Stomach (tissue), 9 donors: ENCODE measurements around the gene SUSD6. TPM values are rescaled to one million over a fixed set of nuclear protein-coding genes. Genes with fewer than 3 reads are reported as not detected.

Experiments
- DNase-seq, 2 donors: peaks; one replicate each; pipeline versions ENCODE4 v3.0.0 to v3.0.0-alpha.2; 2013 to 2019
- H3K27ac ChIP-seq, 5 donors: fragments of 200-600 bp in 4 of 5; sonication (generic) in 4 of 5; one replicate each; pipeline ENCODE4 v1.5.1; 2013 to 2019; ENCODE audit warnings: mild to moderate bottlenecking in 1 of 5, moderate library complexity in 1 of 5
- H3K27me3 ChIP-seq, 3 donors: fragments of 200-600 bp; sonication (generic); one replicate each; pipeline ENCODE4 v1.5.1; 2017 to 2019; ENCODE audit warnings: mixed run types in 1 of 3
- H3K36me3 ChIP-seq, 4 donors: fragments of 200-600 bp; sonication (generic); 1 replicate in 3 of 4; 2 replicates in 1 of 4; pipeline ENCODE4 v1.5.1; 2016 to 2019
- H3K4me1 ChIP-seq, 4 donors: fragments of 200-600 bp; sonication (generic); one replicate each; pipeline ENCODE4 v1.5.1; 2016 to 2019
- H3K4me3 ChIP-seq, 4 donors: fragments of 200-600 bp; sonication (generic) in 3 of 4; one replicate each; pipeline ENCODE4 v1.5.1; 2016 to 2019; ENCODE audit warnings: mild to moderate bottlenecking in 1 of 4
- H3K9me3 ChIP-seq, 4 donors: fragments of 200-600 bp; sonication (generic); one replicate each; pipeline ENCODE4 v1.5.1; 2016 to 2019
- EP300 ChIP-seq: sonication (generic); formaldehyde crosslinking; IDR thresholded peaks from one replicate; pipeline ENCODE4 v1.6.1; 2017; ENCODE audit warnings: antibody characterized with exemption
- POLR2A ChIP-seq, 4 donors: fragments of 450-650 bp; IDR thresholded peaks; one replicate each; pipeline ENCODE4 v1.6.1; 2016; ENCODE audit warnings: antibody characterized with exemption in 4 of 4, control low read depth in 2 of 4, mild to moderate bottlenecking in 1 of 4, moderate library complexity in 1 of 4
- POLR2AphosphoS5 ChIP-seq, 3 donors: sonication (generic); formaldehyde crosslinking; IDR thresholded peaks; one replicate each; pipeline ENCODE4 v1.6.1; 2016; ENCODE audit warnings: antibody characterized with exemption in 3 of 3
- WGBS, 5 donors: extraction: QIAGEN DNeasy Blood & Tissue Kit in 3 of 5; methylation state at CpG; one replicate each; pipeline versions ENCODE4 v1.1.5 to v1.1.7; 2013 to 2018; 5-methylcytosine and 5-hydroxymethylcytosine counted together
- intact Hi-C: fragments of 100-400 bp; cut with DNase I; formaldehyde crosslinking; loops from one replicate; pipeline ENCODE4 v1.15.1; 2023; ENCODE audit warnings: low total_unique reads
- polyA plus RNA-seq, 3 donors: library from polyadenylated mRNA; stranded (reverse); fragments of 200-250 nt; gene quantifications; one replicate each; pipeline ENCODE4 v1.2.3, GENCODE V29; 2013
- total RNA-seq, 5 donors: library from RNA; depleted of rRNA; stranded (reverse); fragments of >200 nt; gene quantifications; one replicate each; pipeline versions ENCODE4 v1.1.0 to v1.2.3, GENCODE V29; 2014 to 2016
- TF ChIP-seq, protein P1 (sequence below), 7 experiments: fragments of 450-650 bp in 4 of 7; fragments of 200-600 bp in 3 of 7; sonication (generic) in 3 of 7; IDR thresholded peaks; one replicate each; pipeline ENCODE4 v1.5.1; 2016 to 2019; ENCODE audit warnings: antibody characterized with exemption in 7 of 7, control low read depth in 2 of 7, mild to moderate bottlenecking in 1 of 7
- donor health status: healthy with polysubstance abuse.
- donor health status: Bipolar disorder and iron deficiency.
- donor health status: healthy.

Gene SUSD6
- total and polyA plus RNA-seq, 8 donors, result 4.9 to 39.0 (median 24.7) TPM

DNA sequence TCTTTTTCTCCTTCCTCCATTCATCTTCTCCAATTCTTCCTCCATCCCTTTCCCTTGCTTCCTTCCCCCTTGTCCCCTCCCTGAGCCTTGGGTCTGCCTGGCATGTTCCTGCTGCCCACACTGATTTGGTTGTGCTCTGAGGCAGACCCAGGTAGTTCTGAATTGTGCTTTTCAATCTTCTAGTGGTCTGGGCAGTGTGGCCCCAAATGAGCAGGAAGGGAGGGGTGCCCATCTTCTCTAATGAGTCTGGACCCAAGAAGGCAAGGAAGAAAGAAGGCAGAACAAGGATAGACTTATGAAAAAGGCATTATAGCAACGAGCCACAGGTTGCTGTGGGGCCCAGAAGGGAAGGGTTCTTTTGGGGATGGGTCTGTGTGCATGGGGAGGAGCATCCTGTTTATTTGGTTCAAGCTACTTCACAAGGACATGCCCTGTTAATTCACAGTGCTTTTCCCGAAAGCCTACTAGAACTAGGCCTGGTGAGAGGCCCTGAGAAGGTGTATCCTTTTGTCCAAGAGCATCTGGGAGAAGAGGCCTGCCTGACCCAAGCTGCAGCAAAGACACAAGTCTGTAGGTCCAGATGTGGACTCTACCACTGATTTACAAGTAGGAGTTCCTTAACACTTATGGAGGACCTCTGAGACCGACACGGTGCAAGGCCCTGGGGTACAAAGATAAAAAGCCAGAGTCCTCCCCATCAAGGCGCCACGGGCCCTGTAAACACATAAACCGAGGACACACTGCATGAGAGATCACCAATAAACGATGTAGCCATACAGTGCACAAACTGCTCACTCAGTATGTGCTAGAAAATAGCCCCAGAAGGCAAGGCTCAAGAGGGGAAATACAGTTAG lies 1.1 kb upstream of the SUSD6 start:
- intact Hi-C loops, result no loop called here
- WGBS, 5 donors, result 35 to 67% (median 59%) methylated on average over 8 of the region's 8 CpGs
- Histone ChIP-seq H3K27me3 (no peaks in the 10 kb centered on the region), H3K9me3 (no peaks in the 10 kb centered on the region), H3K36me3 (no peaks in the 10 kb centered on the region), H3K4me1 (peaks cover 34 to 64% (median 37%) of the 10 kb centered on the region in 4 donors), H3K27ac (peak overlapping the region; percentile 76 to 100 (median 99)), H3K4me3 (peak overlapping the region; percentile 65 to 90 (median 82))
- TF ChIP-seq, protein P1, sequence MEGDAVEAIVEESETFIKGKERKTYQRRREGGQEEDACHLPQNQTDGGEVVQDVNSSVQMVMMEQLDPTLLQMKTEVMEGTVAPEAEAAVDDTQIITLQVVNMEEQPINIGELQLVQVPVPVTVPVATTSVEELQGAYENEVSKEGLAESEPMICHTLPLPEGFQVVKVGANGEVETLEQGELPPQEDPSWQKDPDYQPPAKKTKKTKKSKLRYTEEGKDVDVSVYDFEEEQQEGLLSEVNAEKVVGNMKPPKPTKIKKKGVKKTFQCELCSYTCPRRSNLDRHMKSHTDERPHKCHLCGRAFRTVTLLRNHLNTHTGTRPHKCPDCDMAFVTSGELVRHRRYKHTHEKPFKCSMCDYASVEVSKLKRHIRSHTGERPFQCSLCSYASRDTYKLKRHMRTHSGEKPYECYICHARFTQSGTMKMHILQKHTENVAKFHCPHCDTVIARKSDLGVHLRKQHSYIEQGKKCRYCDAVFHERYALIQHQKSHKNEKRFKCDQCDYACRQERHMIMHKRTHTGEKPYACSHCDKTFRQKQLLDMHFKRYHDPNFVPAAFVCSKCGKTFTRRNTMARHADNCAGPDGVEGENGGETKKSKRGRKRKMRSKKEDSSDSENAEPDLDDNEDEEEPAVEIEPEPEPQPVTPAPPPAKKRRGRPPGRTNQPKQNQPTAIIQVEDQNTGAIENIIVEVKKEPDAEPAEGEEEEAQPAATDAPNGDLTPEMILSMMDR (IDR thresholded peaks at IDR 0.05), result no peak
- TF ChIP-seq EP300 (no peak), POLR2AphosphoS5 (IDR thresholded peaks at IDR 0.05) (no peak), POLR2A (IDR thresholded peaks at IDR 0.05) (no peak)
- DNase-seq, result no peak

DNA sequence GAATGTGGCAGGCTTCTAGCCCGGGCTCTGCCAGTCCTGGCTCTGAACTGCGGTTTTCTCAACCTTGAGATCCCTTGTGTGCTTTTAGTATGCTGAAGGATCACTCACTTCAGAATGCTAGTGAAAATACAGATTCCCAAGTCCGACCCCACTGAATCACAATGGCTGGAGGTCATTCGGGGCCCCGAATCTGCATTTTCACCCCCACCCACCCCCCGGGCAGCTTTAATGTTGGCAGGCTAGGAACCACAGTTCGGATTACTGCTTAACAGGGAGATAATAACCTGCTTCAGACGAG lies 573 bp upstream of the SUSD6 start:
- 11 to 17% (median 13%) methylated on average over 8 of the region's 8 CpGs for WGBS, 5 donors
- H3K4me1 ChIP-seq, result peaks cover 40 to 66% (median 43%) of the 10 kb centered on the region in 4 donors
- TF ChIP-seq EP300 (no peak), POLR2AphosphoS5 (IDR thresholded peaks at IDR 0.05) (no peak), POLR2A (IDR thresholded peaks at IDR 0.05) (no peak)
- TF ChIP-seq, protein P1 (IDR thresholded peaks at IDR 0.05), result no peak
- H3K9me3 ChIP-seq, result no peaks in the 10 kb centered on the region
- intact Hi-C loops, result no loop called here
- H3K36me3 ChIP-seq, result no peaks in the 10 kb centered on the region
- peak overlapping the region; percentile 65 to 90 (median 82) for H3K4me3 ChIP-seq
- H3K27ac ChIP-seq, result peak overlapping the region; percentile 76 to 100 (median 99)
- no peak for DNase-seq
- no peaks in the 10 kb centered on the region for H3K27me3 ChIP-seq

DNA sequence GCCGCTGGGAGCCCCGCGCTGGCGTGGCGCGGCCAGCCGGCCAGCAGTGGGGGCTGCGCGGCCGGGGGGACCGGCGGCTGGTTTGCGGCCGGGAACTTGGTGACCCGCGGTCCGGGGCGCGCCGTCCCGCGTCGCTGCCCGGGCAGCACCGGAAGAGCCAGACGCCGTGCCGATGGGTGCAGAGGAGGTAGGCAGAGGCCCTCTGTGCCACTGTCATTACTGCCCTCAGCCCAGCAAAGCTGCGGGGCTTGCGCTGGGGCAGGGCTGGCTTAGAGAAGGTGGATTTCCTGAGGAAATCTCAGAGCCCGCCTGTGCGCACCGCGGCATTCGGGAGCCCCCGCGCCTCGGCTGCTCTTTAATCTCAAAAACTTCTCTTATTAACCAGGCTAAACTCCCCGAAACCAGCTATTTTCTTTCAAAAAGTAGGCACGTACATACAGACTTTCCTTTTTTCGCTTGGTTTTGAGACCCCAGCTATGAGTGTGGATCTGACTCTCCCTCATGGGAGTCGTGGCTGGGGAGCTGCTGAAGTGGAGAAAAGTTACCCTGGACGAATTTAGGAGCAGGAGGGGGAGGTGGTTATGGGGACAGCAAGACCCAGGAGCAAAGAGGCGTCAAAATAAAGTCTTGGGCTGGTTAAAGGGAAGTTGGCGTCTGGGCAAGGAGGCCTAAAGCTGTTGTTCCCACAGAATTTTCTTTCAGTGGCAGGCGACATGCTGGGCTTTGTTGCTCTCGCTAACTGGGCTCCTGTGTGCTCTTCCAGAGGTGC lies 802 bp downstream of the SUSD6 start:
- Histone ChIP-seq H3K4me1 (peaks cover 53 to 66% (median 55%) of the 10 kb centered on the region in 4 donors), H3K27ac (peak overlapping the region; percentile 96 to 100 (median 99)), H3K4me3 (peak overlapping the region; percentile 65 to 90 (median 82)), H3K9me3 (no peaks in the 10 kb centered on the region), H3K36me3 (no peaks in the 10 kb centered on the region), H3K27me3 (no peaks in the 10 kb centered on the region)
- peak in 1 of 2 donors; percentile 74 for DNase-seq
- intact Hi-C loops, result no loop called here
- TF ChIP-seq EP300 (no peak), POLR2AphosphoS5 (IDR thresholded peaks at IDR 0.05) (peak in 1 of 3 donors; percentile 22)
- WGBS, 5 donors, result 0 to 1% (median 0%) methylated on average over 17 to 47 of the region's 47 CpGs

DNA sequence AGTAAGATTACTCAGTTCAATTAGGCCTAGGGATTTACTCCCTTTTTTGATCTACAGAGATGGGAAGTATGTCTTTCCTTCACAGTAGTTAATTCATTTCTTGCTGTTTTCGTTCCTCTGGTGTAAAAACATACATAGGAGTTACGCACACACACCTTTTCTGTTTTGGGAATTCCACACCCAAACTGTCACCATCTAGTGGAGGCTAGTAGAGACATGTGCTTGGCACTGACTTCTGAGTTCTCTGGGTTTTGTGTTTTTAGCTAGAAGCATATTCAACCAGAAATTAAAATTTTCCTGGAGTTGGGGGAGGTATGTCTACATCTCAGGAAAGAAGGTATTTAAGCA lies 1.4 kb downstream of the SUSD6 start:
- no peaks in the 10 kb centered on the region for H3K36me3 ChIP-seq
- TF ChIP-seq EP300 (no peak), POLR2A (IDR thresholded peaks at IDR 0.05) (no peak), POLR2AphosphoS5 (IDR thresholded peaks at IDR 0.05) (no peak)
- TF ChIP-seq, protein P1 (IDR thresholded peaks at IDR 0.05), result no peak
- no peaks in the 10 kb centered on the region for H3K9me3 ChIP-seq
- peak overlapping the region; percentile 96 to 100 (median 99) for H3K27ac ChIP-seq
- peak overlapping the region; percentile 65 to 90 (median 82) for H3K4me3 ChIP-seq
- intact Hi-C loops, result no loop called here
- H3K27me3 ChIP-seq, result no peaks in the 10 kb centered on the region
- H3K4me1 ChIP-seq, result peaks cover 58 to 66% (median 61%) of the 10 kb centered on the region in 4 donors
- DNase-seq, result peak in 1 of 2 donors; percentile 50
- 3 to 15% (median 11%) methylated on average over 2 of the region's 2 CpGs for WGBS, 5 donors
